ENCODE data around the gene FASTKD2.

FASTKD2 gene

DNA sequence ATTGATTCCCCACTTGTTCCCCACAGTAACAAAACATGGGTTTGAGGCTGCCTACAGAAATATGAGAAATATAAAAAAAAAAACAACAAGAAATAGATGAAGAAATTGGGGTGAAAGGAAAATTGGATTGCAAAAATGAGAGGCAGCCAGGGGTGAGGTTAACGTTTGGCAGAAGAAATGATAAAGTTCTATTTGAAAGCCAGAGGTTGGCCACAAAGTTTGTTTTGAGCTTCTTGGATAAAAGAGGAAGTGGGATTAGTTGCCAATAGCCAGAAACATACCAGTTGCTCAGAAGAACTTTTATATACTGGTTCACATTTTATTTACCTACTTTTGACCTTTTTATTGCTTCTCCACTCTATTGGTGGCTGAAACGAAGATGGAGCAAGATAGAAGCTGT, 67.5 kb downstream of the FASTKD2 start:
- POLR2A ChIA-PET: no interaction called here
- CTCF ChIA-PET: interaction anchor here (1.4 to 2.2 kb wide), 3 partner anchors 9 to 18 kb away, joined by 3 to 10 read pairs (median 4); no protein-coding TSS in a partner anchor
- no peak for TF ChIP-seq CTCF (IDR thresholded peaks at IDR 0.05; ENCODE audit: control extremely low read depth, extremely low read depth, low read depth, missing control alignments)
- no peak for DNase-seq (ENCODE audit: extremely low spot score)

DNA sequence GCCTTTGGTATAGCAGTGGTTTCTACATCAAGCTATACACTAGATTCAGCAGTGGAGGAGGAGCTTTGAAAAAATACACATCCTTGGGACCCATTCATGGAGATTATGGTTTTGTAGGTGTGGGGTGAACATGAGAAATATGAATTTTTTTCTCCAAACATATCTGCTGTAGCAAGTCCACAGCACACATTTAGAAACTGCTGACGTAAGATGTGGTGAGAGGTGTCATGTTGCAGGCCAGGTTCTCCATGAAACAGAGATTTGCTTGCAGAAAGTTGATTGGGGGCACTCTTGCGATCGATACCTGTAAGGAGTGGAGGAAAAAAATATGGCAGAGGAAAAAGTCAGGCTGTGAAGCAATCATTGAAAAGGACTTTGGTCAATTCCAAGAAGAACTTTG, 67.9 kb downstream of the FASTKD2 start:
- TF ChIP-seq CTCF (IDR thresholded peaks at IDR 0.05; ENCODE audit: control extremely low read depth, extremely low read depth, low read depth, missing control alignments): no peak
- no peak for DNase-seq (ENCODE audit: extremely low spot score)
- ChIA-PET CTCF (interaction anchor here (0.8 to 2.2 kb wide), 3 partner anchors 9 to 157 kb away, joined by 3 to 10 read pairs (median 3); no protein-coding TSS in a partner anchor), POLR2A (no interaction called here)

GRCh38 chr2:206836722-206837121, 71.3 kb downstream of the FASTKD2 start:
- no peak for TF ChIP-seq CTCF (IDR thresholded peaks at IDR 0.05; ENCODE audit: control extremely low read depth, extremely low read depth, low read depth, missing control alignments)
- DNase-seq (ENCODE audit: extremely low spot score): no peak
- CTCF ChIA-PET: no interaction called here
- POLR2A ChIA-PET: no interaction called here

DNA sequence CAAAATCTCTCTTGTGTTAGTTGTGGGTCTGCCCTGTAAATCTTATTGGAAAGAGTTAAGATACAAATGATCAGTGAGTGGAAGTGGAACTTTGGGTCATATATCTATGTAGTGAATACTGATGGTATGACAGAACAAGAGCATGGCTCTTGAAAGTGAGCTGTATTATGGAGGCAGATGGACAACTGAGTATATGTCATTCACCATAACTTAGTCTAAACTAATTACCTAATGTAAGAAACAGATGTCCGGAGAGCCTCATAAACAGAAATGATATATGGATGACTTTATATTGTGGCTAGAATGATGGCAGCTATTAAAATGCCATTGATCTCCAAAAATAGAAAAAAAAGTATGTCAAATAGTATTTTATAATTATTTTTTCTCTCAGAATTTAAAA, 72.4 kb downstream of the FASTKD2 start:
- no peak for TF ChIP-seq CTCF (IDR thresholded peaks at IDR 0.05; ENCODE audit: control extremely low read depth, extremely low read depth, low read depth, missing control alignments)
- ChIA-PET CTCF (no interaction called here), POLR2A (no interaction called here)
- DNase-seq (ENCODE audit: extremely low spot score): no peak

- no peak for DNase-seq (ENCODE audit: extremely low spot score)
- no peak for TF ChIP-seq CTCF (IDR thresholded peaks at IDR 0.05; ENCODE audit: control extremely low read depth, extremely low read depth, low read depth, missing control alignments)
- ChIA-PET POLR2A (no interaction called here), CTCF (no interaction called here)
Measured at GRCh38 chr2:206838690-206839089, 73.3 kb downstream of the FASTKD2 start.

- POLR2A ChIA-PET: no interaction called here
- CTCF ChIA-PET: interaction anchor here (1.1 to 1.6 kb wide), 3 partner anchors 9 to 13 kb away, joined by 3 to 5 read pairs (median 3); no protein-coding TSS in a partner anchor
- no peak for DNase-seq (ENCODE audit: extremely low spot score)
- TF ChIP-seq CTCF (IDR thresholded peaks at IDR 0.05; ENCODE audit: control extremely low read depth, extremely low read depth, low read depth, missing control alignments): no peak
Measured at GRCh38 chr2:206840999-206841398, 75.6 kb downstream of the FASTKD2 start.
